AG04450 (cell line): ENCODE results near the gene ACSL5. TPM values are rescaled to one million over a fixed set of nuclear protein-coding genes. Genes with fewer than 3 reads are reported as not detected.

Experiments used
- CTCF ChIA-PET: fragments of 300-600, 350-600 bp; formaldehyde crosslinking; extraction: SDS; loops from one replicate; lab custom pipeline; 2022; ENCODE audit warnings: antibody characterized with exemption, inconsistent platforms; lab: Charles Lee
- POLR2A ChIA-PET: fragments of 350-600 bp; formaldehyde crosslinking; extraction: SDS; loops from one replicate; lab custom pipeline; 2021; ENCODE audit warnings: antibody characterized with exemption, inconsistent platforms; lab: Yijun Ruan, JAX
- DNase-seq: peaks from one replicate; pipeline ENCODE4 v3.0.0-alpha.2; 2011; ENCODE audit warnings: low read depth, low spot score
- H3K27ac ChIP-seq: one replicate; pipeline ENCODE4 v1.5.1; 2012; ENCODE audit warnings: low read depth, low read length, control low read depth
- H3K27me3 ChIP-seq: one replicate; pipeline ENCODE4 v1.6.0; 2012; ENCODE audit warnings: low read length; ENCODE audit not compliant: control insufficient read depth, insufficient read depth
- H3K4me3 ChIP-seq: 2 replicates; pipeline ENCODE4 v1.5.1; 2011; ENCODE audit warnings: mild to moderate bottlenecking, low read depth, low read length, control low read depth
- H3K9me3 ChIP-seq: 2 replicates; pipeline ENCODE4 v1.5.1; 2012; ENCODE audit warnings: low read length; ENCODE audit not compliant: control insufficient read depth, insufficient read depth
- polyA plus RNA-seq: library from polyadenylated mRNA; depleted of rRNA; stranded (reverse); fragments of >200 nt; gene quantifications from 2 replicates; pipeline ENCODE4 v1.2.3, GENCODE V29; 2011
- TF ChIP-seq, protein P1 (sequence below): IDR thresholded peaks from 2 replicates; pipeline ENCODE4 v1.5.1; 2011; ENCODE audit warnings: low read depth, low read length, control low read depth, inconsistent platforms

ACSL5 gene
- polyA plus RNA-seq, 1 experiment = 2.0 TPM

GRCh38 chr10:112336556-112337201, 37.2 kb upstream of the ACSL5 start:
- no peak overlapping the region for H3K4me3 ChIP-seq
- TF ChIP-seq, protein P1, sequence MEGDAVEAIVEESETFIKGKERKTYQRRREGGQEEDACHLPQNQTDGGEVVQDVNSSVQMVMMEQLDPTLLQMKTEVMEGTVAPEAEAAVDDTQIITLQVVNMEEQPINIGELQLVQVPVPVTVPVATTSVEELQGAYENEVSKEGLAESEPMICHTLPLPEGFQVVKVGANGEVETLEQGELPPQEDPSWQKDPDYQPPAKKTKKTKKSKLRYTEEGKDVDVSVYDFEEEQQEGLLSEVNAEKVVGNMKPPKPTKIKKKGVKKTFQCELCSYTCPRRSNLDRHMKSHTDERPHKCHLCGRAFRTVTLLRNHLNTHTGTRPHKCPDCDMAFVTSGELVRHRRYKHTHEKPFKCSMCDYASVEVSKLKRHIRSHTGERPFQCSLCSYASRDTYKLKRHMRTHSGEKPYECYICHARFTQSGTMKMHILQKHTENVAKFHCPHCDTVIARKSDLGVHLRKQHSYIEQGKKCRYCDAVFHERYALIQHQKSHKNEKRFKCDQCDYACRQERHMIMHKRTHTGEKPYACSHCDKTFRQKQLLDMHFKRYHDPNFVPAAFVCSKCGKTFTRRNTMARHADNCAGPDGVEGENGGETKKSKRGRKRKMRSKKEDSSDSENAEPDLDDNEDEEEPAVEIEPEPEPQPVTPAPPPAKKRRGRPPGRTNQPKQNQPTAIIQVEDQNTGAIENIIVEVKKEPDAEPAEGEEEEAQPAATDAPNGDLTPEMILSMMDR = no peak
- CTCF ChIA-PET = interaction anchor here (0.7 kb wide), 1 partner anchor 118 kb away, joined by 5 read pairs; no protein-coding TSS in a partner anchor
- no peaks in the 10 kb centered on the region for H3K27me3 ChIP-seq
- no peak for DNase-seq
- no peak overlapping the region for H3K27ac ChIP-seq
- POLR2A ChIA-PET = no interaction called here
- H3K9me3 ChIP-seq = no peaks in the 10 kb centered on the region

DNA sequence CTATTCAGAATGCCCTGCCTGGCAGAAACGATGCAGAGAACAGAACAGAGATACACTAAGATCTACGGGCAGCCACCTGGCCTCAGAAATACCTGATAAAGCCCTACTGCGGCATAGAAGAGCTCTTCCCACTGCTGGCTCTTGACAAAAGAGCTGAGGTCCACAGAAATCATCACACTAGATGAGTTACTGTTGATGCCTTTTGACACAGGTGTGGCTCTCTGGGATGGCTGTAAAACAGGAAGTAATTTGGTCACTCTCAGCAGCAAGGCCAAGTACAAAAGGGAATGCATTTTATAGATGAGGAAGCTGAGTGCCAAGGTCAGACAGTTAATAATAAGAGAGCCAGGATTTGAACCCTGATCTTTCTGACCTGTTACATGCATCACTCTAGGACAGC, 35.0 kb upstream of the ACSL5 start:
- CTCF ChIA-PET = no interaction called here
- no peaks in the 10 kb centered on the region for H3K27me3 ChIP-seq
- no peak for DNase-seq
- POLR2A ChIA-PET = no interaction called here
- no peak overlapping the region for H3K4me3 ChIP-seq
- TF ChIP-seq, protein P1 = no peak
- H3K27ac ChIP-seq = no peak overlapping the region
- no peaks in the 10 kb centered on the region for H3K9me3 ChIP-seq

DNA sequence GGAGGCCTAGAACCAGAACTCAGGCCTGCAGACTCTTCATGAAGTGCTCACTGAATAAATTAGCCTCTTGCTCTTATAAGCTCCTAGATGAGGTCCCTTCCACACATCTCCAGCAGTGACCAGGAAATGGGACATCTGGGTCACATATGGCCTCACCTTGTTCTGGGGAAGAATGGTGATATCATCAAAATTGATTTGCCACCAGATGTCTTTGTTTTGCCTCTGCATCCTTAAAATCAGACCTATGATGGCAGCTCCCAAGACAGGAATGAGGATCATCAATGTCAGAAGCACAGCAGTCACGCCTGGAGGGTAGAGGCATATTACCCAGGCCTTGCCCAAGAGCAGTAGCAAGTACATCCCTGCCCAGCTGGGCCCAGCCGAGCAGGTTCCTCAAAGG, 33.3 kb upstream of the ACSL5 start:
- ChIA-PET POLR2A (no interaction called here), CTCF (interaction anchor here (1.2 kb wide), 1 partner anchor 203 kb away, joined by 4 read pairs; no protein-coding TSS in a partner anchor)
- H3K4me3 ChIP-seq = no peak overlapping the region
- TF ChIP-seq, protein P1 = no peak
- no peaks in the 10 kb centered on the region for H3K9me3 ChIP-seq
- no peak for DNase-seq
- no peaks in the 10 kb centered on the region for H3K27me3 ChIP-seq
- no peak overlapping the region for H3K27ac ChIP-seq

GRCh38 chr10:112343056-112343806, 30.7 kb upstream of the ACSL5 start:
- no peak overlapping the region for H3K4me3 ChIP-seq
- H3K9me3 ChIP-seq = no peaks in the 10 kb centered on the region
- ChIA-PET POLR2A (no interaction called here), CTCF (no interaction called here)
- peaks cover 2% of the 10 kb centered on the region for H3K27me3 ChIP-seq
- no peak overlapping the region for H3K27ac ChIP-seq
- DNase-seq = no peak
- TF ChIP-seq, protein P1 = no peak

DNA sequence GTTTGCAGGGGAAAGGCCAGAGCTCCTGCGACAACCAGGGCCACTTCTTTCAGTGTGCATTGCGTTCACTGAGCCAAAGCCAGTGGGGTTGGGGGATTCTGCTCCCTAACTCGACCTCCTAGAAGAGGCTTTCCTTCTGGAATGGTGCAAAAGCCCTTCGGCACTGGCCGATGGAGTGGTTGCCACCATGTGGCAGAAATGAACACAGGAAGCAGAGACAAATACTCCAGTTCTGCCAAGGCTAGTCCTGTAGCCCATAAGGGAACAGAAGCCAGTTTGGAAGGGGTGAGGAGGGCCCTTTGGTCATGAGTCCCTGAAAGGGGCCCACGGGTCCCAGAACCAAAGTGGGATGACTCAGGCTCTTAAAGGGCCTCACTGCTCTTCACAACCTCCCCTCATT, 29.7 kb upstream of the ACSL5 start:
- Histone ChIP-seq H3K9me3 (no peaks in the 10 kb centered on the region), H3K27me3 (peaks cover 2% of the 10 kb centered on the region), H3K27ac (no peak overlapping the region), H3K4me3 (no peak overlapping the region)
- ChIA-PET POLR2A (no interaction called here), CTCF (no interaction called here)
- TF ChIP-seq, protein P1 = no peak
- no peak for DNase-seq
